Nephron progenitor cell (in vitro differentiated cells): ENCODE data around the gene FXN.
"Not testable (repeated sequence)": the region's sequence is repeated elsewhere in the genome, so short reads cannot be mapped to it uniquely, and the experiment has no call there.

Experiments used
- DNase-seq: peaks from one replicate; pipeline ENCODE4 v3.0.0; 2021
- H3K27ac Mint-ChIP-seq: 2 replicates; pipeline ENCODE4 v1.8.0; 2021; ENCODE audit warnings: mild to moderate bottlenecking, moderate library complexity, mixed read lengths
- H3K27me3 Mint-ChIP-seq: 2 replicates; pipeline ENCODE4 v1.8.0; 2021; ENCODE audit warnings: mild to moderate bottlenecking, low read depth, mixed read lengths; ENCODE audit not compliant: poor library complexity
- H3K36me3 Mint-ChIP-seq: 2 replicates; pipeline ENCODE4 v1.8.0; 2021; ENCODE audit warnings: low read depth, mixed read lengths
- H3K4me1 Mint-ChIP-seq: 2 replicates; pipeline ENCODE4 v1.8.0; 2021; ENCODE audit warnings: mixed read lengths
- H3K4me3 Mint-ChIP-seq: 2 replicates; pipeline ENCODE4 v1.8.0; 2021; ENCODE audit warnings: mild to moderate bottlenecking, moderate library complexity, mixed read lengths
- H3K9me3 Mint-ChIP-seq: 2 replicates; pipeline ENCODE4 v1.8.0; 2021; ENCODE audit warnings: mild to moderate bottlenecking, moderate library complexity, mixed read lengths
- TF ChIP-seq, protein P1 (sequence below): fragments of 200-600 bp; sonication (generic); IDR thresholded peaks from 2 replicates; pipeline ENCODE4 v1.5.0; 2021; ENCODE audit warnings: antibody characterized with exemption

The FXN gene

DNA sequence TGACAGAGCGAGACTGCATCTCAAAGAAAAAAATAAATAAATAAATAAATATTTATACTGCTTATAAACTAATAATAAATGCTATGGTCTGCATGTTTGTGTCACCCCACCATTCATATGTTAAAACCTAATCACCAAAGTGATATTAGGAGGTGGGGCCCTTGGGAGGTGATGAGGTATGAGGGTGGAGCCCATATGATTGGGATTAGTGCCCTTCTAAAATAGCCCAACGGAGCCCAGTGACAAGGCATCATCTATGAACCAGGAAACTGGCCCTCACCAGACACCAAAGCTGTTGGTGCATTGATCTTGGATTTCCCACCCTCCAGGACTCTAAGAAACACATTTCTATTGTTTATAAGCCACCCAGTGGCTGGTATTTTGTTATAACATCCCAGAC lies 5.1 kb downstream of the FXN start:
- Mint-ChIP-seq H3K27ac (no peak overlapping the region), H3K9me3 (peaks cover 8% of the 10 kb centered on the region), H3K27me3 (no peaks in the 10 kb centered on the region), H3K4me1 (peaks cover 49% of the 10 kb centered on the region), H3K36me3 (peaks cover 35% of the 10 kb centered on the region), H3K4me3 (no peak overlapping the region)
- TF ChIP-seq, protein P1, sequence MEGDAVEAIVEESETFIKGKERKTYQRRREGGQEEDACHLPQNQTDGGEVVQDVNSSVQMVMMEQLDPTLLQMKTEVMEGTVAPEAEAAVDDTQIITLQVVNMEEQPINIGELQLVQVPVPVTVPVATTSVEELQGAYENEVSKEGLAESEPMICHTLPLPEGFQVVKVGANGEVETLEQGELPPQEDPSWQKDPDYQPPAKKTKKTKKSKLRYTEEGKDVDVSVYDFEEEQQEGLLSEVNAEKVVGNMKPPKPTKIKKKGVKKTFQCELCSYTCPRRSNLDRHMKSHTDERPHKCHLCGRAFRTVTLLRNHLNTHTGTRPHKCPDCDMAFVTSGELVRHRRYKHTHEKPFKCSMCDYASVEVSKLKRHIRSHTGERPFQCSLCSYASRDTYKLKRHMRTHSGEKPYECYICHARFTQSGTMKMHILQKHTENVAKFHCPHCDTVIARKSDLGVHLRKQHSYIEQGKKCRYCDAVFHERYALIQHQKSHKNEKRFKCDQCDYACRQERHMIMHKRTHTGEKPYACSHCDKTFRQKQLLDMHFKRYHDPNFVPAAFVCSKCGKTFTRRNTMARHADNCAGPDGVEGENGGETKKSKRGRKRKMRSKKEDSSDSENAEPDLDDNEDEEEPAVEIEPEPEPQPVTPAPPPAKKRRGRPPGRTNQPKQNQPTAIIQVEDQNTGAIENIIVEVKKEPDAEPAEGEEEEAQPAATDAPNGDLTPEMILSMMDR = no peak
- no peak for DNase-seq

DNA sequence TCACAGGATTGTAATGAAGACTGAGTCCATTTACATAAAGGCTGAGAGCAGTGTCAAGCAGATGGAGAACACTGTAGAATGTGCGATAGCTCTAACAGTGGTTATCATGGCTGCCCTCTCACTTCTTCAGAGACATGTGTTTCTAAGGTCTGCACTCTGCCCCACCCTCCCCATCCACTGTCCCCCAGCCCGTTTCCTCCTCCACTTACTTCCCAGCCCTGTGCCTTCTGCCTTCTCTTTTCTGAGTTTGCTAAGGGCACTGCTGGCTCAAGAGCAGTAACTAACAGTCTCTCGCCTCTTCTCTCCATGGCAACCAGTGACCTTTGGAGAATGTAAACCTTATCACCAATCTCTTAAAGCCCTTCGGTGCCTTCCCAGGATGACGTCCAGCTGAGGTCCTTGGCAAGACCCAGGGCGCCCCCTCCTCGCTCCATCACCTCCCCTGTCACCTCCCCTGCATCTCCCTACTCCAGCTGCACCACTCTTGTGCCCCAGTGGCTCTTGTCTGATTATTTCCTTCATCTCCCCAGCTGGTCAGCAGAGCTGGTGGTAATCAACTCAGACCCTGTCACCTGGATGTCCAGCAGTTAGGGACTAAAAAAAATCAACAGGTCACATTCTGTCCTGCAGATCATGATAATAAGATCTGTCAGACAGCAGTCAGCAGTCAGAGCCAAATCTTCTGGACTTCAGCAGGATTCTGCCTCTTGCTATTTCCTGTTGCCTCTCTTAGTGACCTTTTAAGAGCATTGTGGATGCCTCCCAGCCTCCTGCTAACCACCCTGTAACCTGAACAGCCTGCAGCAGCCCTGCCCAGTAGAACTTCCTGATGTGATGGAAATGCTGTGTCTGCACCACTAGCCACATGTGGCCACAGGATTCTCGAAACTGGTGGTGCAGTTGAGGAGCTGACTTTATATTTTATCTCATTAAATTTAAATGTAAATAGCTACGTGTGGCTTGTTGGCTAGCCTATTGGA lies 9.0 kb downstream of the FXN start:
- peak overlapping the region; percentile 99 for H3K27ac Mint-ChIP-seq
- peak overlapping the region; percentile 60 for H3K4me3 Mint-ChIP-seq

DNA sequence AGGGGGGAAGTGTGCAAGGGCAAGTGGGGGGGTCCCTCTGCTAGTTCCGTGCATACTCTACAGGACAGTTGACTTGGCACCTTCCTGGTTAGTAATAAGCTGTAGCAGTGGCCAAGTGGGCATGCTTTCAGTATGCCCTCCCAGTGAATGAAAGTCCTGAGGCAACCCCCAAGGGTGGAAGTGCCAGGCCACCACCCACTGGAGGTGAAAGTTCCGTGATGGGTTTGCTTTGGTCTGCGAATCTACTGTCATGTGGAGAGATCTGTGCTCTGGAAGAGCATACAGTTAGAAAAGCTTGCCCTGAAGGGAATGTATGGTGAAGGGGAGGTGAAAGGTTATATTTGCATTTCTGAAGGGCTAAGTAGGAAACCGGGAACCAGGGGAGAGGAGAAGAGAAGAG lies 10.3 kb downstream of the FXN start:
- H3K27me3 Mint-ChIP-seq = no peaks in the 10 kb centered on the region
- H3K27ac Mint-ChIP-seq = no peak overlapping the region
- H3K4me1 Mint-ChIP-seq = peaks cover 52% of the 10 kb centered on the region
- H3K4me3 Mint-ChIP-seq = no peak overlapping the region
- no peak for DNase-seq
- TF ChIP-seq, protein P1 = no peak
- peaks cover 54% of the 10 kb centered on the region for H3K36me3 Mint-ChIP-seq
- peaks cover 5% of the 10 kb centered on the region for H3K9me3 Mint-ChIP-seq

More for the DNA sequence above, 9.0 kb downstream of the FXN start:
- Mint-ChIP-seq H3K27me3 (no peaks in the 10 kb centered on the region), H3K36me3 (peaks cover 59% of the 10 kb centered on the region), H3K9me3 (peaks cover 7% of the 10 kb centered on the region), H3K4me1 (peaks cover 52% of the 10 kb centered on the region)
- DNase-seq = peak; percentile 36
- TF ChIP-seq, protein P1 = no peak

DNA sequence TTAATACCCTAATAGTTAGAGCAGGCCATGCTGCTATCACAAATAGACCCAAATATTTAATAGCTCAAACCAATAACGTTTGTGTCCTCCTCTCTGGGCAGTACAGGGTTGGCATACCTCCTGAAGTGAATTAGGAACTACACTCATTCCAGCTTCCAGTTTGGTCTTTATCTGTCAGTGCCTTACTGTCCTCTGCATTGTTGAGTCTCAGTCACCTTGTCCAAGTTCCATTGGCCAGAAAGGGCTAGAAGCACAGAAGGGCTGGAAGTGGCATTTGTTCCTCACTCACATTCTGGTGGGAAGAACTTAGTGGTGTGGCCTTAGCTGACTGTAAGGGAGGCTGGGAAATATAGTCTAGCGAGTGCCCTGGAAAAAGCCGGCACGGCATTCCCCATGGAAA lies 11.2 kb downstream of the FXN start:
- Mint-ChIP-seq H3K4me3 (no peak overlapping the region), H3K36me3 (peaks cover 45% of the 10 kb centered on the region), H3K4me1 (peaks cover 52% of the 10 kb centered on the region), H3K9me3 (no peaks in the 10 kb centered on the region), H3K27me3 (no peaks in the 10 kb centered on the region), H3K27ac (no peak overlapping the region)
- TF ChIP-seq, protein P1 = no peak
- no peak for DNase-seq

DNA sequence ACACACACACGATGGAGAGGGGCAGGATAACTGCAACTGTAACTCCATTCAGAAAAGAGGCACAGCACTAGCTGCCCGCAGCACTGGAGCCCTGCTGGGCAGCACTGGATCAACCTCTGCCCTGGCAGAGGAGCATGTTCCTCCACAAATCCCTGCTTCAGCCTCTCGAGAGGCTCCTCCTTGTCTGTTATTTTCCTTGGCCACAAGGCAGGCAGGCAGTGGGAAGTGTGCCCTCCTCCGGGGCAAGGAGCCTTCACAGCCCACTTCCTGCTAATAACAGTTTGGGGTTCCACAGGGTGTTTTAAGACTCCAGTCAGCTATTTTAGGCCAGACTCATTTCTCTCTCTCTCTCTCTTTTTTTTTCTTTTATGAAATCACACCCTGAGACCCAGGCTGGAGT lies 11.8 kb downstream of the FXN start:
- H3K27me3 Mint-ChIP-seq = no peaks in the 10 kb centered on the region
- no peak overlapping the region for H3K4me3 Mint-ChIP-seq
- H3K27ac Mint-ChIP-seq = no peak overlapping the region
- H3K4me1 Mint-ChIP-seq = peaks cover 48% of the 10 kb centered on the region
- TF ChIP-seq, protein P1 = no peak
- H3K9me3 Mint-ChIP-seq = no peaks in the 10 kb centered on the region
- no peak for DNase-seq
- peaks cover 40% of the 10 kb centered on the region for H3K36me3 Mint-ChIP-seq

DNA sequence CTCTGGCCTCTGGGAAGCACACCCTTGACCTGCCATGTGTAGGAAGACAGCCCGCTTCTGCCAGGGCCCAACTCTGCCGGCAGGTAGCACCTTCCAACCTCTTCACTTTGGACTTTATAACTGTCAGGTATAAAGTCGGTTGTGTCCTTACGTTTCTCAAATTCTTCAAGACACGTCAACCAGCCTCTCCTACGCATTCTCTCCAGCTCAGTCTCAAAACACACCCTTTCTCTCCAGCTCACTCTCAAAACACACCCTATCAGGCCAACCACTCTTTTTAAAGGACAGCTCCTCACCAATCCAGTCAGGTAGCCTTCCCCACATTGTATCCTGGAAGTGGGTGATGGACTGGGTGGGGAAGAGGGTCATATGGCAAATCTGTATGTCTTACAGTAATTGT lies 13.5 kb downstream of the FXN start:
- H3K4me3 Mint-ChIP-seq = no peak overlapping the region
- H3K27ac Mint-ChIP-seq = no peak overlapping the region
- H3K4me1 Mint-ChIP-seq = peaks cover 31% of the 10 kb centered on the region
- H3K36me3 Mint-ChIP-seq = peaks cover 32% of the 10 kb centered on the region
- DNase-seq = no peak
- TF ChIP-seq, protein P1 = no peak
- no peaks in the 10 kb centered on the region for H3K9me3 Mint-ChIP-seq
- no peaks in the 10 kb centered on the region for H3K27me3 Mint-ChIP-seq

DNA sequence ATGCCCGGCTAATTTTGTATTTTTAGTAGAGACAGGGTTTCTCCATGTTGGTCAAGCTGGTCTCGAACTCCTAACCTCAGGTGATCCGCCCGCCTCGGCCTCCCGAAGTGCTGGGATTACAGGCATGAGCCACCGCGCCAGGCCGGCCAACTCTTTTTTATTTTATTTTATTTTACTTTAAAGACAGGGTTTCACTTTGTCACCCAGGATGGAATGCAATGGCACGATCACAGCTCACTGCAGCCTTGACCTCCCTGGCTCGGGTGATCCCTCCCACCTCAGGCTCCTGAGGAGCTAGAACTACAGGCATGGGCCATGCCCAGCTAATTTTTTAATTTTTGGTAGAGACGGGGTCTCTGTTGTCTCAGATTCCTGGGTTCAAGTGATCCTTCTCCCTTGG lies 15.4 kb downstream of the FXN start:
- H3K27ac Mint-ChIP-seq, H3K4me3 Mint-ChIP-seq, DNase-seq, H3K9me3 Mint-ChIP-seq, H3K27me3 Mint-ChIP-seq: not testable (repeated sequence)
- H3K36me3 Mint-ChIP-seq = peaks cover 37% of the 10 kb centered on the region
- peaks cover 18% of the 10 kb centered on the region for H3K4me1 Mint-ChIP-seq
